GM21825 (cell line): ENCODE data around the gene ANKRD34A.

Source experiments
- ATAC-seq: cut with Tn5 transposase; IDR thresholded peaks from one replicate; pipeline ENCODE4 v1.9.1; 2021; ENCODE audit warnings: mild to moderate bottlenecking, moderate library complexity; ENCODE audit not compliant: unreplicated experiment

Gene ANKRD34A

GRCh38 chr1:145964328-145965118, at the start of gene ANKRD34A, which contains the start of gene POLR3GL:
Gene ANKRD34A (minus strand): TSS chr1:145964575. CDS start chr1:145961759, 2,816 bp downstream.
Gene POLR3GL (plus strand): TSS chr1:145964690. CDS start chr1:145974866, 10,176 bp downstream.
- peak; percentile 87 for ATAC-seq

GRCh38 chr1:146013559-146013922, 49.2 kb upstream of the ANKRD34A start:
- no peak for ATAC-seq

GRCh38 chr1:146012703-146013558, 48.6 kb upstream of the ANKRD34A start:
- no peak for ATAC-seq

GRCh38 chr1:146010126-146010738, 45.9 kb upstream of the ANKRD34A start:
- no peak for ATAC-seq

- ATAC-seq, result no peak
These were observed 43.2 kb upstream of the ANKRD34A start for GRCh38 chr1:146007489-146008133.

GRCh38 chr1:146001709-146002108, 37.3 kb upstream of the ANKRD34A start:
- ATAC-seq, result no peak

- no peak for ATAC-seq
These were observed 35.1 kb upstream of the ANKRD34A start for GRCh38 chr1:145999321-146000024.

GRCh38 chr1:145997718-145998023, 33.3 kb upstream of the ANKRD34A start:
- no peak for ATAC-seq

- peak; percentile 36 for ATAC-seq
These were observed 32.8 kb upstream of the ANKRD34A start for GRCh38 chr1:145997016-145997717.

- ATAC-seq, result peak; percentile 91
These were observed 32.1 kb upstream of the ANKRD34A start, which contains the start of gene TXNIP for GRCh38 chr1:145996433-145997015. Gene TXNIP (minus strand): TSS chr1:145996579. CDS start chr1:145996266, 313 bp downstream.

GRCh38 chr1:145995964-145996432, 31.6 kb upstream of the ANKRD34A start:
- ATAC-seq, result no peak

GRCh38 chr1:145995148-145995881, 30.9 kb upstream of the ANKRD34A start:
- no peak for ATAC-seq

GRCh38 chr1:145994391-145995120, 30.2 kb upstream of the ANKRD34A start:
- no peak for ATAC-seq

GRCh38 chr1:145993618-145994390, 29.4 kb upstream of the ANKRD34A start:
- no peak for ATAC-seq

GRCh38 chr1:145992958-145993617, 28.7 kb upstream of the ANKRD34A start:
- no peak for ATAC-seq

GRCh38 chr1:145992502-145992936, 28.1 kb upstream of the ANKRD34A start:
- no peak for ATAC-seq
